Measurements from ENCODE around the gene GIPC3.

DNA sequence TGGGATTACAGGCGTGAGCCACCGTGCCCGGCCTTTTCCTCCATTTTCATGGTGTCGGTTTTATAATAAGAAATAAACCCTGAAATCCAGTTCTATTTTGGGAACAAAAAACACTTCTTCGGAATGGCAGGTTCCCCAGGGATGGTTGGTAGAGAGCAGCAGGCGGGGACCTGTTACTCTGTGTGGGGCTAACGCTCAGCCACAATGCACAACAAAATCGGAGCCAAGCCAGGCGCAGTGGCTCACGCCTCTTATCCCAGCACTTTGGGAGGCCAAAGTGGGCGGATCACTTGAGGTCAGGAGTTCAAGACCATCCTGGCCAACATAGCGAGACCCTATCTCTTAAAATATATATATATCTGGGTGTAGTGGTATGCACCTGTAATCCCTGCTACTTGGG is 15.7 kb downstream of the GIPC3 start:
- TF ChIP-seq, protein P1, sequence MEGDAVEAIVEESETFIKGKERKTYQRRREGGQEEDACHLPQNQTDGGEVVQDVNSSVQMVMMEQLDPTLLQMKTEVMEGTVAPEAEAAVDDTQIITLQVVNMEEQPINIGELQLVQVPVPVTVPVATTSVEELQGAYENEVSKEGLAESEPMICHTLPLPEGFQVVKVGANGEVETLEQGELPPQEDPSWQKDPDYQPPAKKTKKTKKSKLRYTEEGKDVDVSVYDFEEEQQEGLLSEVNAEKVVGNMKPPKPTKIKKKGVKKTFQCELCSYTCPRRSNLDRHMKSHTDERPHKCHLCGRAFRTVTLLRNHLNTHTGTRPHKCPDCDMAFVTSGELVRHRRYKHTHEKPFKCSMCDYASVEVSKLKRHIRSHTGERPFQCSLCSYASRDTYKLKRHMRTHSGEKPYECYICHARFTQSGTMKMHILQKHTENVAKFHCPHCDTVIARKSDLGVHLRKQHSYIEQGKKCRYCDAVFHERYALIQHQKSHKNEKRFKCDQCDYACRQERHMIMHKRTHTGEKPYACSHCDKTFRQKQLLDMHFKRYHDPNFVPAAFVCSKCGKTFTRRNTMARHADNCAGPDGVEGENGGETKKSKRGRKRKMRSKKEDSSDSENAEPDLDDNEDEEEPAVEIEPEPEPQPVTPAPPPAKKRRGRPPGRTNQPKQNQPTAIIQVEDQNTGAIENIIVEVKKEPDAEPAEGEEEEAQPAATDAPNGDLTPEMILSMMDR (IDR thresholded peaks at IDR 0.05), result no peak
- TF ChIP-seq POLR2A (IDR thresholded peaks at IDR 0.05), result no peak
